ENCODE data around the gene DHRS12. TPM values are rescaled to one million over a fixed set of nuclear protein-coding genes. Genes with fewer than 3 reads are reported as not detected.

DHRS12 gene, protein sequence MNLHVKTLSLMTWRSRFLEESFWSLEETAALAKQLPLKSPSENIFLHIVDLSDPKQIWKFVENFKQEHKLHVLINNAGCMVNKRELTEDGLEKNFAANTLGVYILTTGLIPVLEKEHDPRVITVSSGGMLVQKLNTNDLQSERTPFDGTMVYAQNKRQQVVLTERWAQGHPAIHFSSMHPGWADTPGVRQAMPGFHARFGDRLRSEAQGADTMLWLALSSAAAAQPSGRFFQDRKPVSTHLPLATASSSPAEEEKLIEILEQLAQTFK
- 4.3 and 4.5 TPM in 2 replicates for total RNA-seq

DNA sequence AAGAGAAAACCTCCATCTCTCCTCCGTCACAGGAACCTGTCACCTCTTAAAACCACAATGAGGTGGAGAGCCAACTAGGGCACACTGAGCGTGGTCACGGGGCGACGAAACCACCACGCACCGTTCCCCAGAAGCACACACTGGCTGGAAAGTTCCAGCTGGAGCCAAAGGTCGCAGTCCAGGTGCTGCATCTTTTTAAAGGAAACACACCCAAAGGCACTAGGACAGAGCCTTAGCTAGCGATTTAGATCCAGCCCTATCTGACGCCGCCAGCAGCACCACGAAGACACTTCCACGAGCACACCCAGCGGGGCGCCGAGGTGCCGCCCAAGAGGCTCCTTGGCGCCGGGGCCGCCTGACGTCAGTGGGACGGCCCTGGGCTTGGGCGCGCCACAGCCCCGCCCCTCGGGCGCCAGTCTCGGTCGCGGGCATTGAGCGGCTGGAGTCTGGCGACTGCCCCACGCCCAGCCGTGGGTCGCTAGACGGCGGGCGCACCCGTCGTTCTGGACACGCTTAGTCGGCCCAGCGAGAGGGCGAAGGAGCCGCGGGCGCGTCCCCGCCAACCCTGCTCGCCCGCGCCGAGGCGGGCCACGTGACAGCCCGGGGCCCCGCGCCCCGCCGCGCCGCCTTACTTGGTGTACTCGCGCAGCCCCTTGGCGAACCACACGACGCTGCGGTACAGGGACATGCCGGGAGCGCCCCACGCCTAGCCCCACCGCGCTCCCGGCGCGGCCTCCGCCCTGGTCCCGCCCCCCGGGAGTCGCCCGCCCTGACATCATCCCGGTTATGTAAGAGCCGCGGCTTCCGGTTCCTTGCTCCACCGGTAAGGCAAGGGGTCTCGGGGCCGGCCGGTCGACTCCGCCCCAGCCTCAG is at the start of gene DHRS12:
TSS of gene DHRS12 (minus strand) at position 742 of the 873 bp plus-strand sequence. CDS start 4,504 bp downstream, outside the sequence.
- peak within 1 kb of the TSS; percentile 74 for H3K4me3 ChIP-seq (ENCODE audit: low read depth, low read length)
- peak; percentile 84 for DNase-seq (ENCODE audit: low read depth)

DNA sequence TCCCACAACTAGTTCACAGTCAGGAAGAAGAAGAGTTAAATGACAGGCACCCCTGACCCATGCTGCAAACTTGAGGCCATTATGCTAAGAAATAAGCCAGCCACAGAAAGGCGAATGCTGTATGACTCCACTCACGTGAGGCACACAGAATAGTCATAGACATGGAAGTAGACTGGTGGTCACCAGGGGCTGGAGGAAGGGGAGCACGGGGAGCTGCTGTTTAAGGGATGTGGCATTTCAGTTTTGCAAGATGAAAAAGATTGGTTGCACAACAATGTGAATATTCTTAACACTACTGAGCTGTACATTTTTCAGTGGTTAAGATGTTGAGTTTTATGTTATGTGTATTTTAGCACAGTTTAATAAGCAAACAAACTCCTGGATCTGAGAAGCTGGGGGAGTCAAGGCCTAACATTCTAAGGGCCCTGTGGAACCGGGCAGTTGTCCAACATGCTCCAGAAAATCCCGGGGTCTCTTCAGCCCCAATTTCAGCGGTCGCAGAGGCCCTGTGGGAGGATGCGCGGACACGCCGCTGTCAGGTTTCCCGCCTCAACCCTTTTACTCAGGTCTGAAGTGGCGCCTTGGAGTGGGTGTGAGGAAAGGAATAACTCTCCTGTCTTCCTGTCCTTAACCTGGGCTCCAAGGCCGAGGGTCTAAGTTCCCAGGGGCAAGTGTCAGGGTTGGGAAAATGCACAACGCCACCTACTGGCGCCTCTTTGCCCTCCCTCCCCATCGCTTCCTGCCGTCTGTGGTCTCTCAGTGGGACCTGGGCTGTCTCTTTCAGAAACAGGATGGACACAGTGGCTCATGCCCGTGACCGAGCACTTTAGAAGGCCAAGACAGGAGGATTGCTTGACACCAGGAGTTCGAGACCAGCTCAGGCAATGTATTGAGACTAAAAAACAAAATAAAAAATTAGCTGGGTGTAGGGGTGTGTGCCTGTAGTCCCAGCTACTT is 45.5 kb upstream of the DHRS12 start:
- no peak overlapping the region for H3K4me3 ChIP-seq (ENCODE audit: low read depth, low read length)
- peak; percentile 54 for DNase-seq (ENCODE audit: low read depth)
- TF ChIP-seq, protein P1, sequence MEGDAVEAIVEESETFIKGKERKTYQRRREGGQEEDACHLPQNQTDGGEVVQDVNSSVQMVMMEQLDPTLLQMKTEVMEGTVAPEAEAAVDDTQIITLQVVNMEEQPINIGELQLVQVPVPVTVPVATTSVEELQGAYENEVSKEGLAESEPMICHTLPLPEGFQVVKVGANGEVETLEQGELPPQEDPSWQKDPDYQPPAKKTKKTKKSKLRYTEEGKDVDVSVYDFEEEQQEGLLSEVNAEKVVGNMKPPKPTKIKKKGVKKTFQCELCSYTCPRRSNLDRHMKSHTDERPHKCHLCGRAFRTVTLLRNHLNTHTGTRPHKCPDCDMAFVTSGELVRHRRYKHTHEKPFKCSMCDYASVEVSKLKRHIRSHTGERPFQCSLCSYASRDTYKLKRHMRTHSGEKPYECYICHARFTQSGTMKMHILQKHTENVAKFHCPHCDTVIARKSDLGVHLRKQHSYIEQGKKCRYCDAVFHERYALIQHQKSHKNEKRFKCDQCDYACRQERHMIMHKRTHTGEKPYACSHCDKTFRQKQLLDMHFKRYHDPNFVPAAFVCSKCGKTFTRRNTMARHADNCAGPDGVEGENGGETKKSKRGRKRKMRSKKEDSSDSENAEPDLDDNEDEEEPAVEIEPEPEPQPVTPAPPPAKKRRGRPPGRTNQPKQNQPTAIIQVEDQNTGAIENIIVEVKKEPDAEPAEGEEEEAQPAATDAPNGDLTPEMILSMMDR (IDR thresholded peaks at IDR 0.05; ENCODE audit: insufficient read depth, low read depth, low read length), result peak; percentile 57

More for the DNA sequence above, at the start of gene DHRS12:
- TF ChIP-seq, protein P1 (IDR thresholded peaks at IDR 0.05; ENCODE audit: insufficient read depth, low read depth, low read length), result peak; percentile 6

DNA sequence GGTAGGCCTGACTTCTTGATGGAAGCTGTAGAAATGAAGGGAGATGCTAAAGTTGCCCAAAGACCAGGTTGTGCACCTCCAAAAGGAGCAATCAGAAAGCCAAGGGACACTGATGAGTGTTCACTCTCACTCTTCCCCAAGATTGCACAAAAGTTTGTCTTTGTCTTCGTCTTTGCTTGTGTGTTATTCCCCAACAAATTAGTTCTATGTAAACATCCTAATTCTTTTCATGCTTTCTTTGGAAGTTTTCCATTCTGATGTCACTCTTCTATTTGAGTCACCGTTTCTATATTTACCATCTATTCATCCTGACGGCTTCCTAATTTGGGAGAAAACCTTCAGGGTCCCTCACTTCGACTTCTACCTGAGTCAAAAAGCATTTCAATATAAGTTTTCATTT is 44.7 kb upstream of the DHRS12 start:
- DNase-seq (ENCODE audit: low read depth), result peak; percentile 65
- no peak overlapping the region for H3K4me3 ChIP-seq (ENCODE audit: low read depth, low read length)
- TF ChIP-seq, protein P1 (IDR thresholded peaks at IDR 0.05; ENCODE audit: insufficient read depth, low read depth, low read length), result no peak

DNA sequence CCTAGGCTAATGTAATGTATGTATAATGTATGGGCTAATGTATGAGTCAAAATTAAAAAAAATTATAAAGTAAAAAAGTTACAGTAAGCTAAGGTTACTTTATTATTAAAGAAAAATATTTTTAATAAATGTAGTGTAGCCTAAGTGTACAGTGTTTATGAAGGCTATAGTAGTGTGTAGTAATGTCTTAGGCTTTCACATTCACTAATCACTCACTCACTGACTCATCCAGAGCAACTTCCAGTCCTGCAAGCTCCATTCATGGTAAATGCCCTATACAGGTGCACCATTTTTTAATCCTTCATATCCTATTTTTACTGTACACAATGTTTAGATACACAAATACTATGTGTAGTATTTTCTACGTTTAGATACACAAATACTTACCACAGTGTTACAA is 42.8 kb upstream of the DHRS12 start:
- no peak for DNase-seq (ENCODE audit: low read depth)
- H3K4me3 ChIP-seq (ENCODE audit: low read depth, low read length), result no peak overlapping the region
- TF ChIP-seq, protein P1 (IDR thresholded peaks at IDR 0.05; ENCODE audit: insufficient read depth, low read depth, low read length), result no peak

DNA sequence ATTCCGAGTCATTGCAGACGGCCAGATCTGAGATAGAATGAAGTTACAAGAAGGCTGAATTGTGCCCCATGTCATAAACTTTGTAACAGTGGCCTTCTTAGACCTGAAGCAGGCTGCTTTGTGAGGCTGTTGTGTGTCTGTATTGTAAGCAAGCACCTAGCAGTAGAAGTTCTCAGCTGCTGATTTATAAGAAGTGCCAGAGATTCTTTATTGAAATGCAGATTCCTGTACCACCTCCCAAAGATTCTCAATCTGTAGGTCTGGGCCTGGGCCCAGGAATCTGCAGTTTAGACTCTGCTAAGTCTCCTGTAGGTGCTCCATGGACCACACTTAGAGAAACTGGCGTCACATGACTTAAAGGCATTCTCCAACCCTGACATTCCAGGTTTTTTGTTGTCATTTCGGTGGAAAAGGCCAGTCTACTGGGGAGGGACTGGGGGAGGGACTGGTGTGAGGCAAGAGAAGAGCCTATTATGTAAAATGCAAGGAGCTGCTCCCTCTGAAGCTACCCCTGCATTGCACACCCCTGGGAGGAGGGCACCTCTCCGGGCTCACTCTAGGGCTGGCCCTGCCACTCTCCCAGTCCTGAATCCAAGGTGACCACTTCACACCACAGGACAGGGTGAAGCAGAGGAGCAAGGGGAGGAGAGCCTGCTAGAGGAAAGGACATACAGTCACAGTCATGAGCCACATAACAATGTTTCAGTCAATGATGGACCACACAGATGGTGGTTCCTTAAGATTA is 41.8 kb upstream of the DHRS12 start:
- H3K4me3 ChIP-seq (ENCODE audit: low read depth, low read length), result no peak overlapping the region
- DNase-seq (ENCODE audit: low read depth), result no peak
- TF ChIP-seq, protein P1 (IDR thresholded peaks at IDR 0.05; ENCODE audit: insufficient read depth, low read depth, low read length), result no peak

All from fibroblast of villous mesenchyme (primary cell).